GM19397 (cell line): Measurements from ENCODE around the gene KIF25.
"Not testable (repeated sequence)": the region's sequence is repeated elsewhere in the genome, so short reads cannot be mapped to it uniquely, and the experiment has no call there.

ENCODE experiments used
- ATAC-seq: cut with Tn5 transposase; IDR thresholded peaks from one replicate; pipeline ENCODE4 v1.9.1; 2021; ENCODE audit warnings: mild to moderate bottlenecking, moderate library complexity; ENCODE audit not compliant: unreplicated experiment

Gene KIF25

DNA sequence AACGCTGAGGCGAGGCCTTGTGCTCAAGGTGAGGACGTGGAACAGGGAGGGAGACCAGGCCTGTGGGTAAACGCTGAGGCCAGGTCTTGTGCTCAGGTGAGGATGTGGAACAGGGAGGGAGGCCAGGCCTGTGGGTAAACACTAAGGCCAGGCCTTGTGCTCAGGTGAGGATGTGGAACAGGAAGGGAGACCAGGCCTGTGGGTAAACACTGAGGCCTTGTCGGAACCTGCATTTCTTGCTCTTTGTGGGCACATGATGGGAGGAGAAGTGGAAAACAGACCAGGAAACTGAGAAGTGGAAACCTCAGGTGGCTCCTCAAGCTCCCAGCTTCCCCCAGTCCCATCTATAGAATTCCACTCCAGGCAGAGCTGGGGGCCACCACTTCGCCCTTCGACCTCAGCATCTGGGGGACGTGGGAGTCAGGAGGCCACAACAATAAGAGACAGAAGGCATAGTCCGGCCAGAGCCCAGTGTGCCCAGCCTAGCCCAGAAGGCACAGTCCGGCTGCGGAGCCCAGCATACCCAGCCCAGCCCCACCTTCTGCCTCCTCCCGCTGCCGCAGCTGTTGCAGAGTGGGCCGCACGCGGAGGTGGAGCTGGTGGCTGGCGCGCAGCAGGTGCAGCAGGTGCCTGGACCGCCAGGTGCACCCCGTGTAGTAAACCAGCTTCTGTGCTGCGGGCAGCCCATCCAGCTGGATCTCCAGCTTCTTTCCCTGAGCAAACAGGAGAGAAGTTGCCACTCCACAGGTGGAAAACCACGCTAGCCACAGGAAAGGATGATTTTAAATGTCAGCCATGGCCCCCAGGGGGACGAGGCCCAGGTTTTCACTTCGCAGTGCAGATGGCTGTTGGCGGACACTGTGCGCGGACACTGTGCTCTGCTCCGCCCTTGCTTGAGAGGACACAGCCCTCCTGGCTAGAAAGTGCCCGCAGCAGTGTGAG, 64.1 kb downstream of the KIF25 start:
- ATAC-seq, result no peak

DNA sequence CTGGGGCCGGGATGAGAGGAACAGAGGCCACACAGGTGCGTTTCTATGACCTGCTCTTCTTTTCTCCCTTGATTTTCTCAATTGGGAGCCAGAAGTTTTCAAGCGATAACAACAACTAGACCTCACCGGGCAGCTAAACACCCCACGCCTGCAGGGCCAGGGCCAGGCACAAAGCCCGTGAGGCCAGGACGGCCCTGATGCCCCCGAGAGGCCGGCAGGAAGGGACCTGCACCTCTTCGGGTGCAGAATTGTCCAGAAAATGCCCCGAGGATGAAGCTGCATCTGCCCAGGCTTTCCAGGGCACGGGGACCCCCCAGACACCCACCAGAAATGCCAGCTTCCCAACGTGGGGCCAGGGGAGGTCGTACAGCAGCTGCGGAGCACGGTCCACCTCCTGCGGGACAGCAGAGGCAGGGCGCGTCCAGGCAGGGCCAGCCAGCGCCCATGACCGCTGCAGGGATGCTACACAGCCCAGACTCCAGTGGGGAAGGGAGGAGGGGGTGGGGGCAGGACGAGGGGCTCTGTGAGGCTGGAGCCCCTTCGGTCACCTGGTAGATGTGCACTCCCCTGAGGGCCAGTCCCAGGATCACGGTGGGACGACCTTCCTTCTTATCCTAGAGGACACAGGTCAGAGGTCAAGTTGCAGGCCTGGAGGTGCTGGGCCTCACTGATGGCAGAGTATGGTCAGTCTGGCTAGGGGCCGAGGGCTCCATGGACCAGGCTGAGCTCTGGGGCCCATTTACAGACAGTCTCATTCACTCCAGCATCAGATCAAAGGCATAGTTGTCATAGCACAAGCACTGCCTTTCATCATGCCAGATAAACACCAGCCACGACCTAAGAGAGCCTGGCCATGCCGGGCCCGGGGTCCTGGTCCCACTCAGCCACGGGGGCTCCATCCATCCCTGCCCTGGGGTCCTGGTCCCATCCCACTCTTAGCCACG, 65.1 kb downstream of the KIF25 start:
- no peak for ATAC-seq

DNA sequence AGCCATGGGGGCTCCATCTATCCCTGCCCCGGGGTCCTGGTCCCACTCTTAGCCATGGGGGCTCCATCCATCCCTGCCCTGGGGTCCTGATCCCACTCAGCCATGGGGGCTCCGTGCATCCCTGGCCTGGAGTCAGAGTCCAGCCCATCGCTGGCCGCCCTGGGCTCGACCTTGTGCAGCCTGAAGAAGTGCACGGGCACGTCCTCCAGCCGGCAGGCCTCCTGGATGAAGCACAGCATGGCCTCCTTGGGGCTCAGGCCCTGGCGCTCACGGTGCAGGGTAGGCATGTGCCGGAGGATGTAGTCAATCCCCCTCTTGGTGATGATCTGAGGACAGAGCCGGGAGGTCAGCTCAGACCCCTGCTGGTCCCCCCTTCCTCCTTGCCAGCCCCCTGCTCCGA, 66.0 kb downstream of the KIF25 start:
- no peak for ATAC-seq

DNA sequence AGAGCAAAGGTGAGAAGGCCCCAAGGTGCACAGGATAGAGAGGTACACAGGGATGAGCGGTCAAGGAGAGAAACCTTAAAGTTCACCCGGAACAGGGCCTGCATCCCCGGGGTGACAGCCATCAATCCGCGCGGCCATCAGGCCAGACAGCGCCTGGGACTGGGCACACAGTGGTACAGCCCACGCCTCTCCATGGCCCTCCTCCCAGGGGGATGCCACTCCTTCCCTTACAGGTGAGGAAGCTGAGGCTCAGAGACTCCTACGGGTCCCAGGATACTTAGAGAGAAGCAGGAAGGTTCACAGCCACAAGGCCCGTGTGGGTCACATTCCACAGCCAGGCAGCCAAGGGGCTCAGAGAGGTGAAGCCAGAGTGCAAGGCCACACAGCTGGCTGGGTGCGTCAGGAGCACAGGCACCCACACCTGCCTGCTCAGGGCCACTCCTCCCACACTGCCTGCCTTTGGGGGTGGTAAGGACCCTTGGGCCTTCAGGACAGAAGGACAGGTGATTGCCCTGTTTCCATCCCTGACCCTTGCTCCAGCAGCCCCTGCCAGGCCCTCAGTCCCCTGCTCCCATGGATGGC, 66.8 kb downstream of the KIF25 start:
- no peak for ATAC-seq

DNA sequence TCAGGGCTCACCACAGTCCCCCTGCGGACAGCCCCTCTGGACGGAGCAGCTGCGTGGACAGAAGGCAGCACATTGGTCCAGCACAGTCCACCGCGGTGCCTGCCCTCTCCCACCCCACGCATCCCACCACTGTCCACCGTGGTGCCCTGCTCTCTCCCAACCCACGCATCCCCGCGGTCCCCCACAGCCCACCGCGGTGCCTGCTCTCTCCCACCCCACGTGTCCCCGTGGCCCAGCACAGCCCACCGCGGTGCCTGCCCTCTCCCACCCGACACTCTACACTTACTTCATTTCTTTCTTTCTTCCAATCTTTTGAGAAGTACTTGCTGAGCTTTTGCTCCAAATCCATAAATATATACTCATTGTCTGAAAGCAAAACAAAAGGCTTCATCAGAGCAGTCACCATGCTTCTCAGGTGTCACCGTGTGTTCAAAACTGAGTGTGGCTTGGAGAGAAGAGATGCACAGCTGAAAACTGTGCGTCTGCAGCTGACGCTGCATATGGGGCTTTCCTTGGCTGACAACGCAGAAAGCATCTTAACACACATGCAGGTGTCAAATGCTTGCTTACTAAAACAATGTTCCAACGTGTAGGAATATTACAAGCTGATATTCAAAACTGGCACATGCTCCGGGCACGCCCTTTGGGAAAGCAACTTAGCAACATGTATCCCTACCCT, 69.7 kb downstream of the KIF25 start:
- no peak for ATAC-seq

DNA sequence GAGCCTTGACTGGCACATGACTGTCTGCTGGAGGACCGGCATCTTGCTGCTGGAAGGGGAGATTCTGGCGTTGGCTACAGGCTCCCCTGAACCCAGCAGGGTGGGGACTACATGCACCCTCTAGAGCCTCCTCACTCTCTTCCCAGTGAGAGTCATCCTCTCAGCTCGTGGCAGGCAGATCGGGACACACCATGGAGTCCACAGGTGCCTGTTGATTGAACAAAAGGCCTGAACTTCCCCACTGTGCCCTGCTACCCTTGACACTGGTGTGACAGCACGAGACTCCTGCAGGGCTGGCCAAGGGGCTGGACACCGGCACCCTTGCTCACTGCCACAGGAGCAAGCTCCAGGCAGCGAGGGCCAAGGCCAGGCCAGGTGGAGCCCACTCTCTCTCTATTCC, 73.3 kb downstream of the KIF25 start:
- ATAC-seq, result no peak

DNA sequence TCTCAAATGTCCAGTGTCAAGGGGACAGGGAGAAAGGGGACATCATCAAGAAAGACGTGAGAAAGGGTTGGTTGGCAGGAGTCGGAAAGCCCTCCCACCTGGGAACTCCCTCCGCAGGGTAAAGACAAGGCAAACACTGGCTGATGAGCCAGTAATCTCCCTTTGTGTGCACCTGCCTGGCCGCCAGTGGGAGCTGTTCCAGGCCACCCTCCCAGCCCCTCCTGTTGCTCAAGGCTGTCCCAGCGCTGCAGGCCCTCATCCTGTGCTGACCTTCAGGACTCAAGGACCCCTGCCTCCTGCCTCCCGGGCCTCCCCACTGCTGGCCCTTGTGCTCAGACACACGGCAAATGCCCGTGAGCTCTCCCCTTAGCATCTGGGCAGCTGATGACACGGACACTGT, 74.1 kb downstream of the KIF25 start:
- ATAC-seq, result no peak

DNA sequence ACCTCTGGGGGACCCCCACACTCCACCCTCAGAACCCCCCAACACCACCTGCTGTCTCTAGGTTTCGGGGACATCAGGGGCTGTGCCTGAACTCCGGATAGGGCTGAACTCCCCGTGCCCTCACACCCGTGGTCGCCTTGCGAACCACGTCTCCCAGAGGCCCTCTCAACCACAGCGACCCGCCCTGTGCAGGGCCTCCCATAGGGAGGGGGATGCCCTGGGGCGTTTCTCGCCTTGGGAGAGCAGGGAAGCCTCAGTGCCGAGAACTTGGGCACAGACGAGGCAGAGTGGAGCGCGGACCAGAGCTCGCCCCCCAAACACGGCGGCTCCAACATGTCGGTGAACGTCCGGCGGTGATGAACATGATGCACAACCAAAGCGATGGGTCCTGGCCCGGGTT, 74.8 kb downstream of the KIF25 start:
- no peak for ATAC-seq

DNA sequence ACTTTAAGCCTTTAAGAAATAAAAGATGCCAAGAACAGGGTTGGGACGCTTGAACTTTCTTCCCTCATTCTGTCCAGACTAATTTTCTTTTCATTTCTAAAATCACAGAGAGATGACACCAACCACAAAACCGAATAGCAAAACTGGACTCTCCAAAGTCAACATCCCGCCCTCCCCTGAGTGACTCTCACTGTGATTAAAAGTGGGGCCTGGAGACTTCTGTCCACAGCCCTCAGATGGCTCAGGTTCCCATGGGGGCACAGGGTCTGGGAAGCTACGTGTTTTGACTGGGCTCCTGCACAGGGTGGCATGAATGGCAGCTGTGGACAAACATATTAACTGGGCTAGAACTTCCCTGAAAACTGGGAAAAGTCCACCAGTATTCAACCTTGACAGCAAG, 75.3 kb downstream of the KIF25 start:
- no peak for ATAC-seq

DNA sequence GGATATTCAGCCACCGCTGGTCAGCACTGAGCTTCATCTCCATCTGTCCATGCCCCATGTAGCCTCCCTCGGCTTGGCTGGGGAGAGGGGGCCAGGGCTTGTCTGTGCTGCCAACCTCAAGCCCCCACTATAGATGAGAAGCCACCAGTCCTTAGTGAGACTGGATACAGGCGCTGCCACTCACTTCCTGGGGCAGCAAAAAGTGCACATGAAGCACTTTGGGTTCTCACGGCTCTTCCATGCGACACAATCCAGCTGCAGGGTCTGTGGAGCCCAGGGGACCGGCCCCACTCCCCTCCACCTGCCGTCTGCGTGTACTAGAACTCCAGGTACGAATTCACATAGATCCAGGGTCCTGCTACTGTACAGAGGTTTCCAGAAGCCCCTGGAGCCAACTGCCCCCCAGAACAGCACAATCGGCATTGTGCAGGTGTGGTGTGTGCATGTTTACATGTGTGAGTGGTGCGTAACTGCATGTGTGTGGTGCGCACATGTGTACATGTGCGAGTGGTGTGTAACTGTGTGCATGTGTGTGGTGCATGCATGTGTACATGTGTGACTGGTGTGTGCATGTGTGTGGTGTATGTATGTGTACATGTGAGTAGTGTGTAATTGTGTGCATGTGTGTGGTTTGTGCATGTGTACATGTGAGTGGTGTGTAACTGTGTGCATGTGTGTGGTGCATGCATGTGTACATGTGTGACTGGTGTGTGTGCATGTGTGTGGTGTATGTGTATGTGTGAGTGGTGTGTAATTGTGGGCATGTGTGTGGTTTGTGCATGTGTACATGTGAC, 76.7 kb downstream of the KIF25 start:
- ATAC-seq, result no peak

DNA sequence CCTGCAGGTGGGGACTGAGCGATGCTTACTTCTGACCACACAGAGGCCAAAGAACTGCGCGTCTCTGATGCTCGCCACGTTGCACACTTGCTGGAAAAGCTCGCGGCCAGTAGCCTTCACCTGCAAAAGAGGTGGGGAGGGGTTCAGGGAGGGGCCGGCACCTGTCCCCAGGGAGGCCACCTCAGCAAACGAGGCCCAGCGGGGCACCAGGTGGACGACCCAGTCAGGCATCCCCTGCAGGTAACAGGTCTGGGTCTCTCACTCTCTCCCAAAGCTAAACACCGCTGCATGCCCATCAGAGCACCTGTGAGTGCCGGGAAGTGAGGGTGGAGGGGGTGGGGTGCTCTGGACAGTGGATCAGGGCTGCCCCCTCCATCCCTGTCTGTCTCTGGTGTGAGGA, 77.7 kb downstream of the KIF25 start:
- ATAC-seq, result no peak

DNA sequence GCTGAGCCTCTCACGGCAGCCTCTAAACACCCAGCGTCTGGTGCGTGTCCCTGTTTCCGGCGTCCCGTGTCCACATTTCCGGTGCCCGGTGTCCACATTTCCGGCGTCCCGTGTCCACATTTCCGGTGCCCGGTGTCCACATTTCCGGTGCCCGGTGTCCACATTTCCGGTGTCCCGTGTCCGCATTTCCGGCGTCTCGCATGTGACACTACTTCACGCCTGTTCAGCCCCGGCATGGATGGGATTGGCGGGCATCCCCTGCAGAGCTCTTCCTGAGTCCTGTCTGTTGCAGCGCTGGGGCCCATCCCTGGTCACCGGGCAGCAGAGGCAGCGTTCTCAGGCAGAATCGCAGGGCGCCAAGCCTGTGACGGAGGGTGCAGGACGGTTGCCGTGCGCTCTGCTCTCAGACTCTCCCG, 78.3 kb downstream of the KIF25 start:
- no peak for ATAC-seq

DNA sequence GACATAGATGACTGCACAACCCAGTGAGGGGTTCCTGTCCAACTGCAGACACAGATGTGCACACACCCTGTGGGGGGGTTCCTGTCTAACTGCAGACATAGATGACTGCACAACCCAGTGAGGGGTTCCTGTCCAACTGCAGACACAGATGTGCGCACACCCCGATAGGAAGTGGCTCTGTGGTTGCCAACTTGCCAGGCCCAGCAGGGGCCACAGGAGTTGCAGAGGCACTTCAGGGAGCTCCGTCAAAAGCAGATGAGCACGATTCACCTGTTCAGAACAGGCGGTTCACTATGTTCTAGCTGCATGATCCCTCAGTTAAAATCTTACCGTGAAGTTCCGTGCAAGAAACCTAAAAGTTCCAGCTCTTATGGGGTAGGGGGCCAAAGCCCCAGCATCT, 79.9 kb downstream of the KIF25 start:
- ATAC-seq, result not testable (repeated sequence)

DNA sequence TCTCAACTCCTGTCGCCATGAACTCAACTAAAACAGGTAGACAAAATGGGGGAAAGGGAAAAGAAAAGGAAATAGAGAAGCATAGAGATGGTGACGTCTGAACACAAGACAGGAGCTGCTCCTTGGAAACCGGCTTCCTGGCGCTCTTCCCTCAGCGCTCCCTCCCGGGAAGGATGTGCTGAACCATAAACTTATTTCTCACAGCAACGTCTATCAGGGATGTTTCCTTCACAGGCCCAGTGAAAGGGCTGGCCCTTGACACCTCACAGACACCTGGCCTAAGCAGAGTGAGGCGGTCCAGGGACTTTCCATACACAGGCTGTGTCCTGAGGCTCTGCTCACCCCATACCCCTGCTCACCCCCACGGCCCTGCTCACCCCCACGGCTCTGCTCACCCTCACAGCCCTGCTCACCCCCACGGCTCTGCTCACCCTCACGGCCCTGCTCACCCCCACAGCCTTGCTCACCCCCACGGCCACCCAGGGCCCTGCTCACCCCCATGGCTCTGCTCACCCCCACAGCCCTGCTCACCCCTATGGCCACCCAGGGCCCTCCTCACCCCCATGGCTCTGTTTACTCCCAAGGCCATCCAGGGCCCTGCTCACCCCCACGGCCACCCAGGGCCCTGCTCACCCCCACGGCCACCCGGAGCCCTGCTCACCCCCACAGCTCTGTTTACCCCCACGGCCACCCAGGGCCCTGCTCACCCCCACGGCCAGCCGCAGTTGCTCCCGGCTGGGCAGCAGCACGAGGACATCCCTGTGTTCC, 80.9 kb downstream of the KIF25 start:
- ATAC-seq, result no peak

DNA sequence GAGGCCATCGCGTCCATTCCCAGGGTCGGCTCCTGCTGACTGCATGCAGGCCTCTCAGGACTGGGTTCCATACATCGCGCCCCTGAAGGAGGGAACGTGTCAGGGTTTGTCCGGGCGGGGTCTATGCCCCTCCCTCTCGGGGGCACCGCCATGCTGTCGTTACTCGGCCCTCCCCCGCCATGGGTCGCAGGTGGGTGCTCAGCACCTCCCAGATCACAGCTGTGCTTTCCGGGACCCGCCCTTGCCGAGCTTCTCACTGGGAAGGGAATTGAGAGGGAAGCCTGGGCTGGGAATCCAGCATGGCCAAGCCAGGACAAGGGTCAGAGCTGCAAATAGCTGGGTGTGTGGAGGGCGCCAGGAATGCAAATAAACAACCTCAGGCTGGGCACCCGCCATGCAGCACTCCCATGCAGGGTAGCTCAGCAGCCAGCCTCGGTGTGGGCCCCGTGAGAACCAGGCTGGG, 81.5 kb downstream of the KIF25 start, which contains the start of gene FRMD1:
Gene FRMD1 (minus strand): TSS at position 270 of the 463 bp plus-strand sequence. CDS start 118 bp downstream, at position 152.
- ATAC-seq, result no peak

DNA sequence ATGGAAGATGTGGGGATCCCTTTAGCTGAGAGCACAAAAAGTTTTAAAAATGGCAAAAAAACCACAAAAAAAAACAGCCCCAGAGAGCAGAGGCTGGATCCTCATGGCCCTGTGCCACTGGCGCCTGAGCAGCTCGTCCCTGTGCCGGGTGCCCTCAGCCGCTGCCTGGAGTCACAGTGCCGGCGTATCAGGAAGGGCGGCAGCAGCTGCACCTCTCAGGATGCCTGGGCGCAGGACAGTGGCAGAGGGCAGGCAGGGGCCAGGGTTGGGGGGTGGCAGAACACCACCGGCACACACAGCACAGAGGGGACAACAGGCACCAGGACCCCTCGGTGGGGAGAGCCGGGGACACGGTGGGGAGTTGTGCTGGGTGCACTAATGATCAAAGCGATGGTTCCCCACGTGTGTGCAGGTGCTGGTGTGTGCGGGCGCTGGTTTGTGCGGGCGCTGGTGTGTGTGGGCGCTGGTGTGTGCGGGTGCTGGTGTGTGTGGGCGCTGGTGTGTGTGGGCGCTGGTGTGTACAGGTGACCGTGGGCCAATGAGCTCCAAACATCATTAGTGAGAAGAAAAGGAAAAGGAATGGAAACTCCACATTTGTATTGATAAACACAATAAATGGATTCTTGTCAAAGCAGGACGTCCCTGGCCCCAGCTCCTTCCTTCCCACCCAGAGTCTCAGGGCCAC, 83.1 kb downstream of the KIF25 start:
- no peak for ATAC-seq

DNA sequence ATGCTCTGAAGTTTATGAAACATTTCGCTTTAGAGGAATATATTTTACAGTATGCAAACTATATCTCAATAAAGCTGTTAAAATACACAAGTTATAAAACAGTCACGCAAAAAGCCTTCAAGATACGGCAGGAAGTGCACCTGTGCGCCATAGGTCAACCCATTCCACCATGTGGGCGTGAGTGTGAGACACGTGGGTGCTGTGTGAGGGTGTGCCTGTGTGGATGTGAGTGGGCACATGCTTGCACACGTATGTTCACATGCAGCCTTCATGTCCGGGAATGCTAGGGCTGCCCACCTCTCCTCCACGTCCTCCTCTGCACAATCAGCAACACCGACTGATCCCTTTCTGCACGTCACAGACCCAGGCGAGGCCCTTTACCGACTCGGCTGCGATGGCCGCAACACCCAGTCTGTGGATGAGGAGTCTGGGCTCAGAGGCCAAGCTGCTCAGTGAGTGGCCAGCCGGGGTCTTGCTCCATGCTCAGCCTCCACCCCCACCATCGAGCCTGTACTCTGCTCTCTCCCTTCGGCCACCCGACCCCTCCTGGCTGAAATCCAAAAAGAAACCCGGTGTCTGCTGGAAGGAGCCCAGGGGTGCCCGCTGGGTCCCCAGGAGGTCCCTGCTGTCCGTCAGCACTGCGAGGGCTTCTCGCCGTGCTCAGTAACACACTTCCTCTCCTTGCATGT, 84.5 kb downstream of the KIF25 start:
- no peak for ATAC-seq
